ENCODE results near the gene FBXO11.

Gene FBXO11

GRCh38 chr2:47783486-47784351 is 122.6 kb downstream of the FBXO11 start:
- no peak for DNase-seq (ENCODE audit: low read depth)

GRCh38 chr2:47782671-47783485 is 123.4 kb downstream of the FBXO11 start, which contains the start of gene MSH6:
Gene MSH6, plus strand, starts transcription at chr2:47783145. Its CDS starts 89 bp downstream, at chr2:47783234.
- no peak for DNase-seq (ENCODE audit: low read depth)

- no peak for DNase-seq (ENCODE audit: low read depth)
Measured at GRCh38 chr2:47782381-47782670, 124.0 kb downstream of the FBXO11 start.

- no peak for DNase-seq (ENCODE audit: low read depth)
Measured at GRCh38 chr2:47779426-47779790, 126.9 kb downstream of the FBXO11 start.

GRCh38 chr2:47778698-47779425 is 127.4 kb downstream of the FBXO11 start:
- no peak for DNase-seq (ENCODE audit: low read depth)

- no peak for DNase-seq (ENCODE audit: low read depth)
Measured at GRCh38 chr2:47777277-47777937, 128.9 kb downstream of the FBXO11 start.

GRCh38 chr2:47774567-47774966 is 131.7 kb downstream of the FBXO11 start:
- DNase-seq (ENCODE audit: low read depth), result no peak

- no peak for DNase-seq (ENCODE audit: low read depth)
Measured at GRCh38 chr2:47772343-47772742, 134.0 kb downstream of the FBXO11 start.

- DNase-seq (ENCODE audit: low read depth), result peak; percentile 78
Measured at GRCh38 chr2:47771211-47771610, 135.1 kb downstream of the FBXO11 start.

- no peak for DNase-seq (ENCODE audit: low read depth)
Measured at GRCh38 chr2:47769318-47769717, 137.0 kb downstream of the FBXO11 start.

GRCh38 chr2:47767880-47768609 is 138.3 kb downstream of the FBXO11 start:
- no peak for DNase-seq (ENCODE audit: low read depth)

GRCh38 chr2:47767497-47767844 is 138.8 kb downstream of the FBXO11 start:
- DNase-seq (ENCODE audit: low read depth), result no peak

- DNase-seq (ENCODE audit: low read depth), result no peak
Measured at GRCh38 chr2:47751856-47752414, 154.4 kb downstream of the FBXO11 start.

- DNase-seq (ENCODE audit: low read depth), result no peak
Measured at GRCh38 chr2:47747878-47748277, 158.4 kb downstream of the FBXO11 start.

- DNase-seq (ENCODE audit: low read depth), result no peak
Measured at GRCh38 chr2:47744074-47744473, 162.2 kb downstream of the FBXO11 start.

GRCh38 chr2:47741637-47742036 is 164.7 kb downstream of the FBXO11 start:
- DNase-seq (ENCODE audit: low read depth), result no peak

- DNase-seq (ENCODE audit: low read depth), result no peak
Measured at GRCh38 chr2:47741101-47741500, 165.2 kb downstream of the FBXO11 start.

All from non-pigmented ciliary epithelial cell (primary cell).